Neural crest cell (in vitro differentiated cells): ENCODE data around the gene TNFRSF1B. TPM values are rescaled to one million over a fixed set of nuclear protein-coding genes. Genes with fewer than 3 reads are reported as not detected.

ENCODE experiments used
- DNase-seq: peaks from one replicate; pipeline ENCODE4 v3.0.0; 2021; ENCODE audit warnings: low read depth, mixed read lengths, low spot score
- H3K27ac Mint-ChIP-seq: one replicate; pipeline ENCODE4 v1.8.0; 2021; ENCODE audit warnings: mild to moderate bottlenecking, mixed read lengths; ENCODE audit not compliant: unreplicated experiment
- H3K27me3 Mint-ChIP-seq: 2 replicates; pipeline ENCODE4 v1.8.0; 2021; ENCODE audit warnings: low read depth, mild to moderate bottlenecking, mixed read lengths
- H3K36me3 Mint-ChIP-seq: 2 replicates; pipeline ENCODE4 v1.8.0; 2021; ENCODE audit warnings: low read depth, mild to moderate bottlenecking, mixed read lengths
- H3K4me1 Mint-ChIP-seq: 2 replicates; pipeline ENCODE4 v1.8.0; 2021; ENCODE audit warnings: mixed read lengths
- H3K4me3 Mint-ChIP-seq: one replicate; pipeline ENCODE4 v1.8.0; 2021; ENCODE audit warnings: mild to moderate bottlenecking, mixed read lengths
- H3K9me3 Mint-ChIP-seq: 2 replicates; pipeline ENCODE4 v1.8.0; 2021; ENCODE audit warnings: mixed read lengths
- CTCF ChIP-seq: fragments of 200-600 bp; sonication (generic); conservative IDR thresholded peaks from 2 replicates; pipeline ENCODE4 v1.5.0; 2021; ENCODE audit warnings: antibody characterized with exemption, mild to moderate bottlenecking
- total RNA-seq: library from RNA; stranded (reverse); gene quantifications from 2 replicates; pipeline ENCODE4 v1.2.1, GENCODE V29; 2021

The TNFRSF1B gene
- total RNA-seq, 1 donor from 2014 or later, result 3.3 TPM

- no peaks in the 10 kb centered on the region for H3K27me3 Mint-ChIP-seq
- H3K27ac Mint-ChIP-seq, result peak overlapping the region; percentile 1
- H3K4me3 Mint-ChIP-seq, result no peak overlapping the region
- DNase-seq, result no peak
- no peaks in the 10 kb centered on the region for H3K36me3 Mint-ChIP-seq
- TF ChIP-seq CTCF, result no peak
- peaks cover 17% of the 10 kb centered on the region for H3K4me1 Mint-ChIP-seq
- H3K9me3 Mint-ChIP-seq, result no peaks in the 10 kb centered on the region
Observed at GRCh38 chr1:12143631-12144155, 23.1 kb upstream of the TNFRSF1B start.

- no peak for DNase-seq
- Mint-ChIP-seq H3K27me3 (no peaks in the 10 kb centered on the region), H3K27ac (no peak overlapping the region)
Observed at GRCh38 chr1:12144236-12144635, 22.6 kb upstream of the TNFRSF1B start.

GRCh38 chr1:12144969-12145368 is 21.8 kb upstream of the TNFRSF1B start:
- Mint-ChIP-seq H3K27ac (no peak overlapping the region), H3K9me3 (no peaks in the 10 kb centered on the region), H3K27me3 (no peaks in the 10 kb centered on the region), H3K4me1 (peaks cover 17% of the 10 kb centered on the region), H3K4me3 (no peak overlapping the region), H3K36me3 (no peaks in the 10 kb centered on the region)
- no peak for DNase-seq
- TF ChIP-seq CTCF, result no peak

More at GRCh38 chr1:12144236-12144635, 22.6 kb upstream of the TNFRSF1B start:
- no peak for TF ChIP-seq CTCF
- H3K9me3 Mint-ChIP-seq, result no peaks in the 10 kb centered on the region
- no peaks in the 10 kb centered on the region for H3K36me3 Mint-ChIP-seq
- H3K4me3 Mint-ChIP-seq, result no peak overlapping the region
- H3K4me1 Mint-ChIP-seq, result peaks cover 17% of the 10 kb centered on the region

- DNase-seq, result no peak
- Mint-ChIP-seq H3K36me3 (no peaks in the 10 kb centered on the region), H3K27me3 (no peaks in the 10 kb centered on the region), H3K4me3 (no peak overlapping the region), H3K9me3 (no peaks in the 10 kb centered on the region), H3K27ac (no peak overlapping the region), H3K4me1 (peaks cover 17% of the 10 kb centered on the region)
- no peak for TF ChIP-seq CTCF
Observed at GRCh38 chr1:12145616-12146342, 21.0 kb upstream of the TNFRSF1B start.

- no peak for DNase-seq
- Mint-ChIP-seq H3K27me3 (no peaks in the 10 kb centered on the region), H3K36me3 (no peaks in the 10 kb centered on the region), H3K4me3 (no peak overlapping the region), H3K9me3 (no peaks in the 10 kb centered on the region), H3K4me1 (peaks cover 17% of the 10 kb centered on the region), H3K27ac (peak overlapping the region; percentile 84)
- TF ChIP-seq CTCF, result no peak
Observed at GRCh38 chr1:12146343-12147112, 20.3 kb upstream of the TNFRSF1B start.
